ENCODE data around the gene DNALI1. TPM values are rescaled to one million over a fixed set of nuclear protein-coding genes. Genes with fewer than 3 reads are reported as not detected.
A peak's percentile ranks its signal among the peaks of the same experiment; 100 is the strongest.
"Not testable (repeated sequence)": the region's sequence is repeated elsewhere in the genome, so short reads cannot be mapped to it uniquely, and the experiment has no call there.

The DNALI1 gene
- polyA plus RNA-seq, 1 experiment, result 3.8 TPM

GRCh38 chr1:37515185-37516034 is 41.3 kb upstream of the DNALI1 start:
- H3K27me3 ChIP-seq (ENCODE audit: control insufficient read depth, insufficient read depth, low read length), result no peaks in the 10 kb centered on the region
- H3K4me3 ChIP-seq (ENCODE audit: low read depth, low read length), result peak overlapping the region; percentile 82
- no peak for TF ChIP-seq CTCF (IDR thresholded peaks at IDR 0.05; ENCODE audit: insufficient read depth, low read depth, low read length)
- H3K36me3 ChIP-seq (ENCODE audit: control insufficient read depth, insufficient read depth, low read length), result 0 out of 2 replicates have a peak, but pooled peaks cover 1% of the 10 kb centered on the region
- POLR2A ChIA-PET, result interaction anchor here (1.2 kb wide), 1 partner anchor 40 kb away, joined by 5 read pairs; no protein-coding TSS in a partner anchor
- CTCF ChIA-PET, result interaction anchor here (0.7 to 4.8 kb wide), 21 partner anchors 9 to 177 kb away, joined by 3 to 35 read pairs (median 5); partner anchors contain the start of genes CDCA8 and DNALI1
- DNase-seq (ENCODE audit: low read depth), result no peak

- ChIA-PET POLR2A (no interaction called here), CTCF (no interaction called here)
- DNase-seq (ENCODE audit: low read depth), result no peak
- H3K4me3 ChIP-seq (ENCODE audit: low read depth, low read length), result no peak overlapping the region
- no peak for TF ChIP-seq CTCF (IDR thresholded peaks at IDR 0.05; ENCODE audit: insufficient read depth, low read depth, low read length)
- 0 out of 2 replicates have a peak, but pooled peaks cover 1% of the 10 kb centered on the region for H3K36me3 ChIP-seq (ENCODE audit: control insufficient read depth, insufficient read depth, low read length)
- H3K27me3 ChIP-seq (ENCODE audit: control insufficient read depth, insufficient read depth, low read length), result no peaks in the 10 kb centered on the region
These were observed 39.2 kb upstream of the DNALI1 start for GRCh38 chr1:37517569-37517968.

DNA sequence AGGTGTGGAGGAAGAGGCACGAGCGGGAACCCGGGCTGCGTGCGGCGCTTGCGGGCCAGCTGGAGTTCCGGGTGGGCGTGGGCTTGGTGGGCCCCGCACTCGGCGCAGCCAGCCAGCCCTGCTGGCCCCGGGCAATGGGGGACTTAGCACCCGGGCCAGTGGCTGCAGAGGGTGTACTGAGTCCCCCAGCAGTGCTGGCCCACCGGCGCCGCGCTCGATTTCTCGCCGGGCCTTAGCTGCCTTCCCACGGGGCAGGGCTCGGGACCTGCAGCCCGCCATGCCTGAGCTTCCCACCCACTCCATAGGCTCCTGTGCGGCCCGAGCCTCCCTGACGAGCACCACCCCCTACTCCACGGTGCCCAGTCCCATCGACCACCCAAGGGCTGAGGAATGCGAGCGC is 38.5 kb upstream of the DNALI1 start:
- H3K27me3 ChIP-seq (ENCODE audit: control insufficient read depth, insufficient read depth, low read length); CTCF ChIA-PET; DNase-seq (ENCODE audit: low read depth); POLR2A ChIA-PET; H3K4me3 ChIP-seq (ENCODE audit: low read depth, low read length); H3K36me3 ChIP-seq (ENCODE audit: control insufficient read depth, insufficient read depth, low read length): not testable (repeated sequence)

- CTCF ChIA-PET, result interaction anchor here (0.7 kb wide), 1 partner anchor 19 kb away, joined by 3 read pairs; no protein-coding TSS in a partner anchor
- DNase-seq (ENCODE audit: low read depth); POLR2A ChIA-PET; H3K27me3 ChIP-seq (ENCODE audit: control insufficient read depth, insufficient read depth, low read length); H3K4me3 ChIP-seq (ENCODE audit: low read depth, low read length); H3K36me3 ChIP-seq (ENCODE audit: control insufficient read depth, insufficient read depth, low read length): not testable (repeated sequence)
These were observed 37.8 kb upstream of the DNALI1 start for GRCh38 chr1:37518929-37519328.

DNA sequence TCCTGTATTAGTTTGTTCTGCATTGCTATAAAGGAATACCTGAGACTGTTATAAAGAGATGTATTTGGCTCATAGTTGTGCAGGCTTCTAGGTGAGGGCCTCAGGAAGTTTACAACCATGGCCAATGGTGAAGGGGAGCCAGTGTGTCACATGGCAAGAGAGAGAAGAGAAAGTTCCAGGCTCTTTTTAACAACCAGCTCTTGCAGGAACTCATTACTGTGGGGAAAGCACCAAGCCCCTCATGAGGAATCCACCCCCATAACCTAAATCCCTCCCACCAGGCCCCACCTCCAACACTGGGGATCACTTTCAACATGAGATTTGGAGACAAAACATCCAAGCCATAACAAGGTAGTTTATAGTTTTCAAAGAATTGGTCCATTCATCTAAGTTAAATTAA is 37.1 kb upstream of the DNALI1 start:
- H3K4me3 ChIP-seq (ENCODE audit: low read depth, low read length), result no peak overlapping the region
- H3K36me3 ChIP-seq (ENCODE audit: control insufficient read depth, insufficient read depth, low read length), result no peaks in the 10 kb centered on the region
- DNase-seq (ENCODE audit: low read depth), result no peak
- TF ChIP-seq CTCF (IDR thresholded peaks at IDR 0.05; ENCODE audit: insufficient read depth, low read depth, low read length), result no peak
- POLR2A ChIA-PET, result no interaction called here
- CTCF ChIA-PET, result no interaction called here
- no peaks in the 10 kb centered on the region for H3K27me3 ChIP-seq (ENCODE audit: control insufficient read depth, insufficient read depth, low read length)

GRCh38 chr1:37529888-37530287 is 26.9 kb upstream of the DNALI1 start:
- POLR2A ChIA-PET; H3K4me3 ChIP-seq (ENCODE audit: low read depth, low read length); CTCF ChIA-PET; DNase-seq (ENCODE audit: low read depth); H3K36me3 ChIP-seq (ENCODE audit: control insufficient read depth, insufficient read depth, low read length); H3K27me3 ChIP-seq (ENCODE audit: control insufficient read depth, insufficient read depth, low read length): not testable (repeated sequence)

DNA sequence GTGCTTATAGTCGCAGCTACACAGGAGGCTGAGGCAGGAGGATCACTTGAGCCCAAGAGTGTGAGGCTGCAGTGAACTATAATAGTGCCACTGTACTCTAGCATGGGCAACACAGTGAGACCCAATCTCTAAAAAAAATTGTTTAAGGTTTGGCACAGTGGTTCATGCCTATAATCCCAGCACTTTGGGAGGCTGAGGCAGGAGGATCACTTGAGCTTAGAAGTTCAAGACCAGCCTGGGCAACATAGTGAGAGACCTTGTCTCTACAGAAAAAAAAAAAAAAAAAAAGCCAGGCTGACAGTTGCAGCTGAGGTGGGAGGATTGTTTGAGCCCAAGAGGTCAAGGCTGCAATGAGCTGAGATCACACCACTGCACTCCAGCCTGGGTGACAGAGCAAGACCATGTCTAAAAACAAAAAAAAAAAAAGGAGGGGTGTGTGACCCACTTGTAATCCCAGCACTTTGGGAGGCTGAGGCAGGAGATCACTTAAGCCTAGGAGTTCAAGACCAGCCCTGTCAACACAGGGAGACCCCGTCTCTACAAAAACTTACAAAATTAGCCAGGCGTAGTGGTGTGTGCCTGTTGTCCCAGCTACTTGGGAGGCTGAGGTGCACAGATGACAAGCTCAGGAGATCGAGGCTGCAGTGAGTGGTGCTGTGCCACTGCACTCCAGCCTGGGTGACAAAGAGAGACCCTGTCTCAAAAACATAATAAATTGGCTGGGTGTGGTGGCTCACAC is 24.2 kb upstream of the DNALI1 start:
- CTCF ChIA-PET, result interaction anchor here (0.5 to 3.8 kb wide), 3 partner anchors 12 to 327 kb away, joined by 3 to 21 read pairs (median 4); partner anchors contain the start of gene MEAF6
- H3K36me3 ChIP-seq (ENCODE audit: control insufficient read depth, insufficient read depth, low read length); H3K27me3 ChIP-seq (ENCODE audit: control insufficient read depth, insufficient read depth, low read length); H3K4me3 ChIP-seq (ENCODE audit: low read depth, low read length); DNase-seq (ENCODE audit: low read depth); POLR2A ChIA-PET: not testable (repeated sequence)
